ENCODE measurements around the gene HDAC5. TPM values are rescaled to one million over a fixed set of nuclear protein-coding genes. Genes with fewer than 3 reads are reported as not detected.
A peak's percentile ranks its signal among the peaks of the same experiment; 100 is the strongest.

The HDAC5 gene
- 10 to 100 TPM; 10.1 to 39.9 (median 17.3) TPM for polyA plus RNA-seq
- long read RNA-seq, donor 1, result 0 reads
- long read RNA-seq, donor 2, result 0 reads
- long read RNA-seq, donor 3, partial matches to known transcripts, result 0 of 2 reads
- long read RNA-seq, donor 3, other reads (novel, unspliced or antisense), result 0 of 2 reads
- long read RNA-seq, donor 4, result 0 reads
- long read RNA-seq, donor 5, result 0 reads
- long read RNA-seq, donor 6, result 0 reads
- long read RNA-seq, donor 7, full-length matches to known transcripts, result 7 of 75 reads
- long read RNA-seq, donor 7, partial matches to known transcripts, result 39 of 75 reads
- long read RNA-seq, donor 7, other reads (novel, unspliced or antisense), result 29 of 75 reads
- long read RNA-seq, donor 8, result 0 reads
- long read RNA-seq, donor 9, result 0 reads
- long read RNA-seq, donor 10, full-length matches to known transcripts, result 2 of 13 reads
- long read RNA-seq, donor 10, partial matches to known transcripts, result 11 of 13 reads
- long read RNA-seq, donor 10, other reads (novel, unspliced or antisense), result 0 of 13 reads

DNA sequence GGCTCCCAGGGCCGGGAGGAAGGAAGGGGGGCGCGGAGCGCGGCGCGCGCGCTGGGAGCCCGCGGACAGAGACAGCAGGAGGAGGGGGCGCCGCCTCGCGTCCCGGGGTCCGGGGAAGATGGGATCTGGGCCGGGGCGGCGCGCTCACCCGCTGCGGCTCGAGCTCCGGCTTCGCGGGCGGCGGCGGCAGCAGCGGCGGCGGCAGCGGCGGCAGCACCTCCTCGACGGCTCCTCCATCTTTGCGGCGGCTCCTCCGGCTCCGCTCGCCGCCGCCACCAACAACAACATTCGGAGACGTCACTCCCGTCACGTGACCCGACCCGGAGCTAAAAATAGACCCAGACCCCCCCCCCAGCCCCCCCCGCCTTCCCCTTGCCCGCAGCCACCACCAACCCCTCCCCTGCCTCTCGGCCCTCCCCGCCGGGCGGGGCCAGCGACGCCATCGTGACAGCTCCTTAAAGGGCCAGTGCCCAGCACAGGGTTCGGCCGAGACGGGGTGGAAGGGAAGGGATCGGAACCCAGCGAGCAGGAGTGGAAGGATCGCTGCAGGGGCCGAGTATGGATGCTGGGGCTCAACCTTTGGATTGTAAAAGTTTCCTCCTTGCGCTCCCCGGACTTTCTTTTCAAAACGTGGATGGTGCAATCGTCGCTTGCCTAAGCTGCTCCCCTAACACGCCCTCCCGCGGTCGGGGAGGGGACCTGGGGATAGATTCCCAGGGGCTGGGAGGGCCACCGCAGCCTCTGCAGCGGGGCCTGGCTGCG, at the start of gene HDAC5:
TSS of gene HDAC5 (minus strand) at position 286 of the 762 bp plus-strand sequence. CDS start 6,126 bp downstream, outside the sequence.
- Histone ChIP-seq H3K4me3 (ENCODE audit: low read depth in 1 of 3, low read length in 3 of 3) (peak within 1 kb of the TSS; percentile 76 to 97 (median 84)), H3K36me3 (ENCODE audit: control insufficient read depth in 3 of 3, insufficient read depth in 2 of 3, low read depth in 1 of 3, low read length in 3 of 3) (peaks cover 0 to 23% (median 0%) of the 10 kb centered on the region in 3 donors), H3K27ac (ENCODE audit: low read depth in 1 of 3, low read length in 2 of 3) (peak within 1 kb of the TSS; percentile 53 to 97 (median 88)), H3K27me3 (ENCODE audit: control insufficient read depth in 3 of 3, insufficient read depth in 3 of 3, low read length in 3 of 3) (no peaks in the 10 kb centered on the region), H3K4me1 (ENCODE audit: control insufficient read depth in 3 of 3, insufficient read depth in 2 of 3, low read depth in 1 of 3, low read length in 2 of 3) (peaks cover 0 to 21% (median 6%) of the 10 kb centered on the region in 3 donors), H3K9me3 (ENCODE audit: control insufficient read depth in 2 of 2, insufficient read depth in 1 of 2, low read depth in 1 of 2, low read length in 1 of 2) (no peaks in the 10 kb centered on the region)
- 0 to 1% (median 0%) methylated on average over 29 to 78 of the region's 78 CpGs for WGBS, 3 donors
- FAIRE-seq, result no peak
- DNase-seq, result peak; percentile 93 to 97

DNA sequence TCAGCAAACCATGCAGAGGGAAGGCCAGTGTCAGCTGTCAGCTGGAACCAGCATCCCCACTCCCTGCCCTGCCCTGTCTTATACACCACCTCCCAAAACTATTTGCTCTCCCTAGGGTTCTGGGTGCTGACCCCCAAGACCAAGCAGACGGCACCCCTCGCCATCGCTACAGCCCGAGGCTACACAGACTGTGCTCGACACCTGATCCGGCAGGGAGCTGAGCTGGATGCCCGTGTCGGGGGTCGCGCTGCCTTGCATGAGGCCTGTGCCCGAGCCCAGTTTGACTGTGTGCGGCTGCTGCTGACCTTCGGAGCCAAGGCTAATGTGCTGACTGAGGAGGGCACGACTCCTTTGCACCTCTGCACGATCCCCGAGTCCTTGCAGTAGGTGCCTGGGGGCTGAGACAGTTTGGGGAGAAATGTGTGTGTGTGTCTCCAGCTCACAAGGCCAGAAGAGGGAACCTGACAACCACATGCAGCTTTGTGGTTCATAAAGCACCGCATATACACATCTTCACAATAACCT, 48.6 kb upstream of the HDAC5 start:
- Histone ChIP-seq H3K27me3 (ENCODE audit: control insufficient read depth in 3 of 3, insufficient read depth in 3 of 3, low read length in 3 of 3) (peaks cover 0 to 9% (median 0%) of the 10 kb centered on the region in 3 donors), H3K36me3 (ENCODE audit: control insufficient read depth in 3 of 3, insufficient read depth in 2 of 3, low read depth in 1 of 3, low read length in 3 of 3) (peaks cover 0 to 14% (median 2%) of the 10 kb centered on the region in 3 donors), H3K27ac (ENCODE audit: low read depth in 1 of 3, low read length in 2 of 3) (no peak overlapping the region), H3K4me3 (ENCODE audit: low read depth in 1 of 3, low read length in 3 of 3) (no peak overlapping the region), H3K9me3 (ENCODE audit: control insufficient read depth in 2 of 2, insufficient read depth in 1 of 2, low read depth in 1 of 2, low read length in 1 of 2) (no peaks in the 10 kb centered on the region), H3K4me1 (ENCODE audit: control insufficient read depth in 3 of 3, insufficient read depth in 2 of 3, low read depth in 1 of 3, low read length in 2 of 3) (peaks cover 0 to 10% (median 0%) of the 10 kb centered on the region in 3 donors)
- FAIRE-seq, result no peak
- no peak for DNase-seq
- WGBS, 3 donors, result 64 to 82% (median 65%) methylated on average over 17 of the region's 17 CpGs

DNA sequence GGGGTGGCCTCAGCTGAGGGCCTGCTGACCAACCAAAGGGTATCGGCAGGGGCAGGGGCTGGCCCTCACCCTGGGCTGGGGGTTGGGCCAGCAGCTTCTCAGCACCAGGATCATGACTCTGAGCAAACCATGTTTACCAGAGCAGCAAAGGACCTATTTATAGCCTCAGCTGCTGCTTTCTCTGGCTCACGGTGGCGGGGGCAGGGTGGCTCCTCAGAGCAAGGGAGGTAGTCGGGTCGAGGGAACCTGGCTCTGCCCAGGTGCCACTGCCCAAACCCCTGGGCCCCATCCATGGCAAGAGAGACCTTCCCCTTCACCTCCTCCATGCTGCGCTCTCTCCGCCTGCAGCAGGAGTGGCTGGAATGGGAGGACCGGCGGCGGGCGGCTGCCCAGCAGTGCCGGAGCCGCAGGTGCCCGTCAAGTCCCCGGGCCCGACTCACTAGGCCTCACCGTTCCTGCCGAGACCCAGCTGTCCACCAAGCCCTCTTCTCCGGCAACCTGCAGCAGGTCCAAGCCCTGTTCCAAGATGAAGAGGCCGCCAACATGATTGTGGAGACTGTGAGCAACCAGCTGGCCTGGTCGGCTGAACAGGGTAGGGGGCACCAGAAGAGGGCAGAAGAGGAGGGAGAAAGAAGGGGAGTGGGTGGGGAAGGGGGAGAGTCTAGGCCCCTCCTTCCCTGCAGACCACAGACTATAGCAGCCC, 47.2 kb upstream of the HDAC5 start, which contains the start of gene ASB16:
TSS of gene ASB16 (plus strand) at position 206 of the 703 bp plus-strand sequence. CDS start at position 292, 86 bp downstream.
- Histone ChIP-seq H3K27me3 (ENCODE audit: control insufficient read depth in 3 of 3, insufficient read depth in 3 of 3, low read length in 3 of 3) (peaks cover 0 to 9% (median 0%) of the 10 kb centered on the region in 3 donors), H3K4me1 (ENCODE audit: control insufficient read depth in 3 of 3, insufficient read depth in 2 of 3, low read depth in 1 of 3, low read length in 2 of 3) (peaks cover 0 to 10% (median 0%) of the 10 kb centered on the region in 3 donors), H3K27ac (ENCODE audit: low read depth in 1 of 3, low read length in 2 of 3) (peak within 1 kb of the TSS in 1 of 3 donors; percentile 51), H3K4me3 (ENCODE audit: low read depth in 1 of 3, low read length in 3 of 3) (no peak within 1 kb of the TSS), H3K36me3 (ENCODE audit: control insufficient read depth in 3 of 3, insufficient read depth in 2 of 3, low read depth in 1 of 3, low read length in 3 of 3) (peaks cover 0 to 4% (median 2%) of the 10 kb centered on the region in 3 donors), H3K9me3 (ENCODE audit: control insufficient read depth in 2 of 2, insufficient read depth in 1 of 2, low read depth in 1 of 2, low read length in 1 of 2) (no peaks in the 10 kb centered on the region)
- 32 to 52% (median 45%) methylated on average over 18 to 21 of the region's 21 CpGs for WGBS, 3 donors
- FAIRE-seq, result no peak
- peak in 1 of 2 donors; percentile 22 for DNase-seq

DNA sequence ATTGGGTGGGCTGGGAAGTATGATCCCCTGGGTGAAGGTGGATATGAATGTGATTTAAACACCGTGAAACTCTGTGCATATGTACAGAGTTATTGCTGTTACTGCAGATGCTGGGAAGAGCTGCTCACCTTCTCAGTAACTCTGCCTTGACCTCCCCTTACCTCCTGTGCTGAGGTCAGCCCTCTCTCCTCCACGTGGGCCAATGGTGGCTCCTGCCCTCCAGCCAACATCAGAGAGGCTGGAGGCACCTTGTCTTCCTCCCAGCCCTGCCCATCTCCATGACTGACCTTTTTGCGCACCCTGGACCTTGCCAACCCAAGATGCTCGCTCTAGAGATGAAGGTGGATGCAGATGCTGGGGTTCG, 46.7 kb upstream of the HDAC5 start:
- no peak for DNase-seq
- H3K27ac ChIP-seq (ENCODE audit: low read depth in 1 of 3, low read length in 2 of 3), result peak overlapping the region in 1 of 3 donors; percentile 51
- H3K4me3 ChIP-seq (ENCODE audit: low read depth in 1 of 3, low read length in 3 of 3), result no peak overlapping the region
- no peak for FAIRE-seq
- peaks cover 0 to 4% (median 0%) of the 10 kb centered on the region in 3 donors for H3K36me3 ChIP-seq (ENCODE audit: control insufficient read depth in 3 of 3, insufficient read depth in 2 of 3, low read depth in 1 of 3, low read length in 3 of 3)
- no peaks in the 10 kb centered on the region for H3K9me3 ChIP-seq (ENCODE audit: control insufficient read depth in 2 of 2, insufficient read depth in 1 of 2, low read depth in 1 of 2, low read length in 1 of 2)
- peaks cover 0 to 10% (median 0%) of the 10 kb centered on the region in 3 donors for H3K4me1 ChIP-seq (ENCODE audit: control insufficient read depth in 3 of 3, insufficient read depth in 2 of 3, low read depth in 1 of 3, low read length in 2 of 3)
- peaks cover 0 to 9% (median 0%) of the 10 kb centered on the region in 3 donors for H3K27me3 ChIP-seq (ENCODE audit: control insufficient read depth in 3 of 3, insufficient read depth in 3 of 3, low read length in 3 of 3)
- WGBS, 3 donors, result 49 to 59% (median 58%) methylated on average over 5 of the region's 5 CpGs

DNA sequence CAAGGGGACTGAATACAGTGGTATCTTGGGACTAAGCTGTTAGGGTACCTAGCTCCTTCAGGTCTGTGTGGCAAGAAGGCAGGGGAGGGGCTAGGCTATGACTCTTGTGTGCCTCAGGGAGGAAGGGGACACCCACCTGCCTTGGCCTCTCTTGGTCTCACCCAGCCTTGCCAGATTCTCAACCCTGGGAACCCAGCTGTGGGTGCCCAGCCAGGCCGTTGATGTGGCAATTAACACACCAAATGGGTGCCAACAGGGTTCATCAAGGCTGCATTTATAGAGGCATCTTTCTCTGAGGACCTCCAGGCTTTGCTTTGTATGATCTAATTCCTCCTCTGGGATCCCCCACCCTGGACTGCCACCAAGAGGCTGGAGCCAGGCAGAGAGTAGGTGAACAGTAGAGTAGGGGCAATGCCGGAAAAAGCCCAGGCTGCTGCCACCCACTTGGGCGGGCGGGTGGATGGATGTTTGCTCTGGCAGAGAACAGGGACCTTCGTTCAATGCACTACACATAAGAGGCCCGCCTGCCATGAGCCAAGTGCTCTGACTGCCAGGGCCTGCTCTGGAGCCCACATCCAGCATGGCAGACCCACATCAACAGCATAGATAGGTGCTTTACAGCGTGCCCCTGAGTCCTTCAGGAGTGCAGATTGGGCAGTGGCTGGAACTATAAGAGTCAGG, 43.9 kb upstream of the HDAC5 start:
- Histone ChIP-seq H3K4me1 (ENCODE audit: control insufficient read depth in 3 of 3, insufficient read depth in 2 of 3, low read depth in 1 of 3, low read length in 2 of 3) (peaks cover 0 to 10% (median 0%) of the 10 kb centered on the region in 3 donors), H3K4me3 (ENCODE audit: low read depth in 1 of 3, low read length in 3 of 3) (no peak overlapping the region), H3K27ac (ENCODE audit: low read depth in 1 of 3, low read length in 2 of 3) (no peak overlapping the region), H3K27me3 (ENCODE audit: control insufficient read depth in 3 of 3, insufficient read depth in 3 of 3, low read length in 3 of 3) (peaks cover 0 to 9% (median 0%) of the 10 kb centered on the region in 3 donors), H3K36me3 (ENCODE audit: control insufficient read depth in 3 of 3, insufficient read depth in 2 of 3, low read depth in 1 of 3, low read length in 3 of 3) (no peaks in the 10 kb centered on the region), H3K9me3 (ENCODE audit: control insufficient read depth in 2 of 2, insufficient read depth in 1 of 2, low read depth in 1 of 2, low read length in 1 of 2) (no peaks in the 10 kb centered on the region)
- DNase-seq, result no peak
- 72 to 87% (median 81%) methylated on average over 7 of the region's 7 CpGs for WGBS, 3 donors
- no peak for FAIRE-seq

DNA sequence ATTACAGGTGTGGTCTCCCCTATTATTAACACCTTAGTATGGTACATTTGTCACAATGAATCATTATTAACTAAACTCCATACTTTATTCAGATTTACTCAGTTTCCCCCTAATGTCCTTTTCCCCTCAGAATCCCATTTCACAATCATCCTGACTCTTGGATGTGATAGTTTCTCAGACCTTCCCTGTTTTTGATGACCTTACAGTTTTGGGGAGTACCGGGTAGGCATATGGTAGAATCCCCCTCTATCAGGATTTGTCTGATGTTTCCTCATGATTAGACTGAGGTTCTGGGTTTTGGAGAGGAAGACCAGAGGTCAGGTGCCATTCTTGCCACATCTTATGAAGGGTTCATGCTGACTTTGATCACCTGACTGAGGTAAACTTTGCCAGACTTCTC, 41.0 kb upstream of the HDAC5 start:
- WGBS, 3 donors, result 96 to 100% (median 98%) methylated on average over 1 of the region's 1 CpG
- H3K4me1 ChIP-seq (ENCODE audit: control insufficient read depth in 3 of 3, insufficient read depth in 2 of 3, low read depth in 1 of 3, low read length in 2 of 3), result peaks cover 0 to 4% (median 0%) of the 10 kb centered on the region in 3 donors
- DNase-seq (no peak), FAIRE-seq (no peak)
- H3K27ac ChIP-seq (ENCODE audit: low read depth in 1 of 3, low read length in 2 of 3), result no peak overlapping the region
- H3K27me3 ChIP-seq (ENCODE audit: control insufficient read depth in 3 of 3, insufficient read depth in 3 of 3, low read length in 3 of 3), result no peaks in the 10 kb centered on the region
- no peaks in the 10 kb centered on the region for H3K9me3 ChIP-seq (ENCODE audit: control insufficient read depth in 2 of 2, insufficient read depth in 1 of 2, low read depth in 1 of 2, low read length in 1 of 2)
- no peak overlapping the region for H3K4me3 ChIP-seq (ENCODE audit: low read depth in 1 of 3, low read length in 3 of 3)
- H3K36me3 ChIP-seq (ENCODE audit: control insufficient read depth in 3 of 3, insufficient read depth in 2 of 3, low read depth in 1 of 3, low read length in 3 of 3), result peaks cover 0 to 12% (median 0%) of the 10 kb centered on the region in 3 donors

DNA sequence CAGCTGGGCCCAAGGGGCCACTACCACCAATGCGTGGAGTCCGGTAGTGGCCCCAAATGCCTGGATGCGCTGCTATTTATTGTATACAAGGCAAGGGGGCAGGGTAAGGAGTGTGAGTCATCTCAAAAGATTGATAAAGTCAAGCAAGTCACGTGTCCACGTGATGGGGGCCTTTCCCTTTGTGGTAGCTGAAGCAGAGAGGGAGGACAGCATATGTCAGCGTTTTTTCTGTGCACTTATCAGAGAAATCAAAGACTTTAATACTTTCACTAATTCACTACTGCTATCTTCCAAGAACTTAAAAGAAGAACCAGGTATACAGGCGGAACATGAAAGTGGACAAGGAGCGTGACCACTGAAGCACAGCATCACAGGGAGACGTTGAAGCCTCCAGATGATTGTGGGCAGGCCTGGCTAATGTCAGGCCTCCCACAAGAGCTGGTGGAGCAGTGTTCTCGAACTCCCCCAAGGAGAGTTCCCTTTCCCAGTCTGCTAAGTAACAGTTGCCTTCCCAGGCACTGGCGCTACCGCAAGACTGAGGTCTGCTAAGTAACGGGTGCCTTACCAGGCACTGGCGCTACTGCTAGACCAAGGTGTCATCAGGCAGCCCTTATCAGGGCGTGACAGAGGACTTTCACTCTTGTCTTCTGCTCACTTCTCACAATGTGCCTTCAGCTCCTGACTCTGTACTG, 36.2 kb upstream of the HDAC5 start:
- WGBS, 3 donors, result 76 to 81% (median 78%) methylated on average over 15 of the region's 15 CpGs

More for the DNA sequence above, 36.2 kb upstream of the HDAC5 start:
- Histone ChIP-seq H3K9me3 (ENCODE audit: control insufficient read depth in 2 of 2, insufficient read depth in 1 of 2, low read depth in 1 of 2, low read length in 1 of 2) (no peaks in the 10 kb centered on the region), H3K36me3 (ENCODE audit: control insufficient read depth in 3 of 3, insufficient read depth in 2 of 3, low read depth in 1 of 3, low read length in 3 of 3) (peaks cover 0 to 32% (median 0%) of the 10 kb centered on the region in 3 donors), H3K4me1 (ENCODE audit: control insufficient read depth in 3 of 3, insufficient read depth in 2 of 3, low read depth in 1 of 3, low read length in 2 of 3) (no peaks in the 10 kb centered on the region), H3K27ac (ENCODE audit: low read depth in 1 of 3, low read length in 2 of 3) (no peak overlapping the region), H3K4me3 (ENCODE audit: low read depth in 1 of 3, low read length in 3 of 3) (no peak overlapping the region), H3K27me3 (ENCODE audit: control insufficient read depth in 3 of 3, insufficient read depth in 3 of 3, low read length in 3 of 3) (no peaks in the 10 kb centered on the region)
- FAIRE-seq, result no peak
- peak; percentile 25 to 32 for DNase-seq
